HG03565 (cell line): Measurements from ENCODE around the gene PPP2R5D.

Source experiments
- ATAC-seq: cut with Tn5 transposase; IDR thresholded peaks from one replicate; pipeline ENCODE4 v1.9.1; 2021; ENCODE audit warnings: mild to moderate bottlenecking, moderate library complexity; ENCODE audit not compliant: unreplicated experiment

Gene PPP2R5D

GRCh38 chr6:43053545-43054205, 69.3 kb downstream of the PPP2R5D start, which contains the start of gene CUL7:
CUL7 (minus strand) TSS chr6:43053851; CDS start chr6:43052788, 1,063 bp downstream.
- peak; percentile 57 for ATAC-seq

- ATAC-seq = no peak
These were observed 70.0 kb downstream of the PPP2R5D start for GRCh38 chr6:43054206-43054943.

GRCh38 chr6:43055966-43056365, 71.6 kb downstream of the PPP2R5D start:
- no peak for ATAC-seq

DNA sequence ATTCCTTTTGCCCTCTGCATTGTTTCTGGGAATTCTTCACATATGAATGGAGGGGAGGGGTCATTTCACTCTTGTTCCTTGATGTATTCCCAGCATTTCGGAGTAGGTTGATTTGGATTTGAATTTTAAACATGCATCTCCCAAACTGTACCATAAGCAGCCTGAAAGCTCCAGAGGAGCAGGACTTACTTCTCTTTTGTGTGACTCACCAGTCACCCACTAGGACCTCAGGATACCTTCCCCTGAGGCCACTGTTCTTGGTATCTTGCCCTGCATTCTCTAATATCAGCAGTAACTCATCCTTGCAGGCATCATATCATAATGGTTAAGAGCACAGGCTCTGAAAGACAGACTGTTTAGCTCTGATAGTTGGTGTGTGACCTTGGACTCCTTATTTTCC, 74.2 kb downstream of the PPP2R5D start:
- ATAC-seq = no peak

GRCh38 chr6:43059168-43060033, 75.0 kb downstream of the PPP2R5D start, which contains the start of the genes KLC4 and MRPL2:
KLC4 (plus strand) TSS chr6:43059631; CDS start chr6:43061336, 1,705 bp downstream.
MRPL2 (minus strand) TSS chr6:43059434; CDS start chr6:43059381, 53 bp downstream.
- ATAC-seq = peak; percentile 81

DNA sequence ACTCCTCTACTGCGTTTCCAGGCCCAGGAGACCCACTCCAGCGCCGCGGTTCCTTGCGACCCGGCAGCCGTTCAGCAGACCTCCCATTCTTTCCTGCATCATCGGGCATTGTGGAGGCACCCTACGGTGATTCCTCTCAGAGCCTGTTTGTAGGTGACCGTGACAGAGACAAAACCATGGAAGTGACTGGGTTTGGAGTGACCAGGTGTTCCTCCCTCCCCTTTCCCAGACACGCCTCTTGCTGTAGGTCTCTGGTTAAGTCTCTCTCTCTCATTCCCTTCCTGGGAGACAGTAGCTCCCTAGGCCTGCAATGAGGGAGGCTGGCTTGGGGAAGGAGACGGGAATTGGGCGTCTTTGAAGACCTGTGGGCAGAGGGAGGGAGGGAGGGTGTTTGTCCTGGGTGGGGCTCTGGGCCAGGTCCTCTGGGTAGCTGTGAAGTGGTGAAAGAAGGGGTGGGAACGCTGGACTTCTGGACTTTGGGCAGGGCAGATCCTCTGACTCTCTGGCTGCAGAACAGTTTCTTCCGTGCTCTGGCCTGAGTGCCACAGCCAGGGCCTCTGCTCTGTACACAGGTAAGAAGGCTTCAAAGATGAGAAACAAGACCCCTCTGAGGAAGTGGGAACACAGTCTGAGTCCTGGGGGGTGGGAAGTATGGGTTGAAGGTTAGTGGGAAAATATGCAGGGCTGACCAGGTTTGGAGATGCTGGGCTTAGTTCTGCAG, 75.8 kb downstream of the PPP2R5D start:
- no peak for ATAC-seq

DNA sequence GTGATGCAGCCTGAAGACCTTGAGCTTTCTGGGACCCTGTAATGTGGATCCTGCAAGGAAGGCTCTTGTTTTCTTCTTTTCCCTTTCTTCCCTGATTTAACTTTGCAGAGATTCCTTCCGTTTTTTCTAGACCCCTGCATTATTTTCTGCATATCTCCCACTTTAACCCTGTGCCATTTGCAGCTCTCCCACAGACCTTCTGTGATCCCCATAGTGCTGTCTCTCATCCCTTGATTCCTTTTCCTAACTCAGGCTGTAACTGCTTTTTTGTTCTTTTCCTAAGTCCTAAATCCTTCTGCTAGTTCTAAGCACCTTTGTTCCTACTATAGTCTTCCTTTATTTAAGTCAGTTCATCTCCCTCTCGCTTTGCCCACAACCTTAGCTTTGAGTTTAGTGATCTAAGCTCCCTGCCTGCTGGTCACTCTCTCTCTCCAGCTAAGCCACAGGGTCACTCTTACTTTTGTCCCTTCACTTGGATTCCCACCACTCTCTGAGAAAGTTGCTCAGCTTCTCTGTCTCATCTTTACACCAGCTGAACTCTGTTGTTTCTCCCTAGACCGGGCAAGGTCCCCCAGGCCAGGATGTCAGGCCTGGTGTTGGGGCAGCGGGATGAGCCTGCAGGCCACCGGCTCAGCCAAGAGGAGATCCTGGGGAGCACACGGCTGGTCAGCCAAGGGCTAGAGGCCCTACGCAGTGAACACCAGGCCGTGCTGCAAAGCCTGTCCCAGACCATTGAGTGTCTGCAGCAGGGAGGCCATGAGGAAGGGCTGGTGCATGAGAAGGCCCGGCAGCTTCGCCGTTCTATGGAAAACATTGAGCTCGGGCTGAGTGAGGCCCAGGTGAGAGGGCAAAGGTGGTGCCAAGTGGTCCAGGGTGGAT, 76.6 kb downstream of the PPP2R5D start:
- ATAC-seq = no peak

- ATAC-seq = no peak
These were observed 77.5 kb downstream of the PPP2R5D start for GRCh38 chr6:43061861-43062260.
